PC-9 (cell line): ENCODE results near the gene TNF. TPM values are rescaled to one million over a fixed set of nuclear protein-coding genes. Genes with fewer than 3 reads are reported as not detected.
A peak's percentile ranks its signal among the peaks of the same experiment; 100 is the strongest.

Experiments used
- BruUV-seq: library from RNA; stranded (reverse); fragments of 400-500 nt; replicated peaks from 2 replicates; lab custom pipeline; 2021; lab: Mats Ljungman, UMichigan
- CTCF ChIA-PET: fragments of 300-600 bp; sonication (Branson Sonifier 250); formaldehyde crosslinking; loops from one replicate; lab custom pipeline; 2022; ENCODE audit warnings: antibody characterized with exemption; lab: Charles Lee
- POLR2A ChIA-PET: fragments of 300-600 bp; sonication (Branson Sonifier 250); formaldehyde crosslinking; loops from one replicate; lab custom pipeline; 2022; ENCODE audit warnings: antibody characterized with exemption; ENCODE audit not compliant: unreplicated experiment; lab: Charles Lee
- DNase-seq, 2 experiments: peaks; one replicate each; pipeline versions ENCODE4 v3.0.0 to v3.0.0-alpha.2; 2015 to 2022; ENCODE audit warnings: mixed read lengths in 1 of 2
- H2AFZ ChIP-seq: fragments of 200-600 bp; sonication (generic); 2 replicates; pipeline ENCODE4 v1.8.1; 2017; ENCODE audit warnings: antibody characterized with exemption
- H3F3A ChIP-seq: fragments of 200-600 bp; sonication (generic); 2 replicates; pipeline ENCODE4 v1.8.1; 2017; ENCODE audit warnings: antibody characterized with exemption, mild to moderate bottlenecking, low read depth; ENCODE audit not compliant: insufficient read depth
- H3K27ac ChIP-seq: fragments of 200-600 bp; sonication (generic); 2 replicates; pipeline ENCODE4 v1.6.1; 2016; ENCODE audit warnings: mixed run types
- H3K27me3 ChIP-seq: fragments of 200-600 bp; sonication (generic); 2 replicates; pipeline ENCODE4 v1.6.1; 2016; ENCODE audit warnings: low read depth, mixed run types; ENCODE audit not compliant: insufficient read depth
- H3K36me3 ChIP-seq: fragments of 200-600 bp; sonication (generic); 2 replicates; pipeline ENCODE4 v1.6.1; 2016; ENCODE audit warnings: low read depth, mixed run types
- H3K4me1 ChIP-seq: fragments of 200-600 bp; sonication (generic); replicated peaks from 2 replicates; pipeline ENCODE4 v1.6.1; 2016; ENCODE audit warnings: mixed run types; ENCODE audit not compliant: insufficient read depth
- H3K4me2 ChIP-seq: fragments of 200-600 bp; sonication (generic); 2 replicates; pipeline ENCODE4 v1.6.1; 2017; ENCODE audit warnings: mixed run types
- H3K4me3 ChIP-seq: fragments of 200-600 bp; sonication (generic); 2 replicates; pipeline ENCODE4 v1.6.1; 2016; ENCODE audit warnings: mixed run types
- H3K79me2 ChIP-seq: fragments of 200-600 bp; sonication (generic); 2 replicates; pipeline ENCODE4 v1.6.1; 2017; ENCODE audit warnings: low read depth, mixed run types
- H3K9me2 ChIP-seq: fragments of 200-600 bp; sonication (generic); 2 replicates; pipeline ENCODE4 v1.8.1; 2017; ENCODE audit warnings: mild to moderate bottlenecking; ENCODE audit not compliant: insufficient read depth
- H3K9me3 ChIP-seq: fragments of 200-600 bp; sonication (generic); 2 replicates; pipeline ENCODE4 v1.8.1; 2016; ENCODE audit warnings: low read depth; ENCODE audit not compliant: insufficient read depth
- H4K20me1 ChIP-seq: fragments of 200-600 bp; sonication (generic); 2 replicates; pipeline ENCODE4 v1.8.1; 2017; ENCODE audit not compliant: insufficient read depth
- EZH2 ChIP-seq: fragments of 200-600 bp; sonication (generic); IDR thresholded peaks from 2 replicates; pipeline ENCODE4 v1.8.0; 2017; ENCODE audit warnings: antibody characterized with exemption, low read depth
- intact Hi-C: fragments of 100-400 bp; cut with micrococcal nuclease; formaldehyde crosslinking; loops from one replicate; pipeline ENCODE4 v1.10.0; 2022; ENCODE audit not compliant: unreplicated experiment
- total RNA-seq: library from RNA; stranded (reverse); gene quantifications from 2 replicates; pipeline ENCODE4 v1.2.3, GENCODE V29; 2021
- TF ChIP-seq, protein P1 (sequence below): fragments of 200-600 bp; sonication (generic); conservative IDR thresholded peaks from 2 replicates; pipeline ENCODE4 v1.6.1; 2017; ENCODE audit warnings: mixed run types, antibody characterized with exemption, mild to moderate bottlenecking, moderate library complexity

Gene TNF
- total RNA-seq, 1 experiment from 2014 or later = not detected

DNA sequence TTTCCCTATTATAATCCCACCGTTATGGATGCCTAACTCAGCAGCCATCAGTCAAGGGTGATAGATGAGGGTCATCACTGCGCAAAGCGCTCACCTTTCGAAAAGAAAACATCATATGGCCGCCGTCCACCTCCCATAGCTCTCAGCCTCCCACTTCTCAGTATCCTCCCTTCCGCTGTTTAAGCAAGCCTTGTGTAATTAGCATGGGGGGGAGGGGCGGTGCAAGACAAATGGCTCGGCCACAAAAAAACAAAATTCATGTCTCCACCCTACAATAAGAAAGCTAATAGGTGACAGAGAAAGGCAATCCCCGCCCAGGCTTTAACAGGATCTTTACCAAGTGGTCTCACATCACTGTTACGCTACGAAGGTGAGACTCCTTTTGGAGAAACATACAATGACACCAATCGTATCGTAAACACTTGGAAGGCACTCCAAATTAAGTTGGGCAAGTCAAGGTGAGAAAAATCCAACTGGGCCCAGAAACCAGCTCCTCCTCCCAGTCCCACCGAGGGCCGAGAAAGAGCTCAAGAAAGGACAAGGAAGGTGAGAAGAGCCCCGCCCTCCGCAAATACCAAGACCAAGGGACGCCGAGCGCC lies 34.2 kb upstream of the TNF start:
- Histone ChIP-seq H3K36me3 (peaks cover 35% of the 10 kb centered on the region), H3K4me1 (peaks cover 29% of the 10 kb centered on the region), H3K79me2 (peaks cover 65% of the 10 kb centered on the region), H3F3A (peaks cover 40% of the 10 kb centered on the region; the same call in 1 of the 2 replicates), H3K9me3 (no peaks in the 10 kb centered on the region), H3K4me2 (peak overlapping the region; percentile 76), H3K9me2 (no peaks in the 10 kb centered on the region), H3K27ac (peak overlapping the region; percentile 95), H4K20me1 (peaks cover 51% of the 10 kb centered on the region), H2AFZ (0 out of 2 replicates have a peak overlapping the region, but pooled peaks have one; percentile 82), H3K4me3 (peak overlapping the region; percentile 75), H3K27me3 (no peaks in the 10 kb centered on the region)
- no peak for TF ChIP-seq EZH2
- TF ChIP-seq, protein P1, sequence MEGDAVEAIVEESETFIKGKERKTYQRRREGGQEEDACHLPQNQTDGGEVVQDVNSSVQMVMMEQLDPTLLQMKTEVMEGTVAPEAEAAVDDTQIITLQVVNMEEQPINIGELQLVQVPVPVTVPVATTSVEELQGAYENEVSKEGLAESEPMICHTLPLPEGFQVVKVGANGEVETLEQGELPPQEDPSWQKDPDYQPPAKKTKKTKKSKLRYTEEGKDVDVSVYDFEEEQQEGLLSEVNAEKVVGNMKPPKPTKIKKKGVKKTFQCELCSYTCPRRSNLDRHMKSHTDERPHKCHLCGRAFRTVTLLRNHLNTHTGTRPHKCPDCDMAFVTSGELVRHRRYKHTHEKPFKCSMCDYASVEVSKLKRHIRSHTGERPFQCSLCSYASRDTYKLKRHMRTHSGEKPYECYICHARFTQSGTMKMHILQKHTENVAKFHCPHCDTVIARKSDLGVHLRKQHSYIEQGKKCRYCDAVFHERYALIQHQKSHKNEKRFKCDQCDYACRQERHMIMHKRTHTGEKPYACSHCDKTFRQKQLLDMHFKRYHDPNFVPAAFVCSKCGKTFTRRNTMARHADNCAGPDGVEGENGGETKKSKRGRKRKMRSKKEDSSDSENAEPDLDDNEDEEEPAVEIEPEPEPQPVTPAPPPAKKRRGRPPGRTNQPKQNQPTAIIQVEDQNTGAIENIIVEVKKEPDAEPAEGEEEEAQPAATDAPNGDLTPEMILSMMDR = no peak
- peak in 1 of 2 experiments; percentile 43 for DNase-seq
- TSS peak; percentile 52 for BruUV-seq
- POLR2A ChIA-PET = interaction anchor here (0.6 to 1.5 kb wide), 13 partner anchors 31 to 1431 kb away, joined by 3 to 12 read pairs (median 4); partner anchors contain the start of genes LSM2 and MICB
- CTCF ChIA-PET = interaction anchor here (0.6 to 0.7 kb wide), 3 partner anchors 46 to 589 kb away, joined by 3 to 4 read pairs (median 3); partner anchors contain the start of gene SKIC2
- intact Hi-C loops = loop anchor here (1.0 to 10.0 kb wide), 4 partner anchors 43 to 654 kb away; partner anchors contain the start of genes CLIC1, GPSM3, HSPA1B and MICB

DNA sequence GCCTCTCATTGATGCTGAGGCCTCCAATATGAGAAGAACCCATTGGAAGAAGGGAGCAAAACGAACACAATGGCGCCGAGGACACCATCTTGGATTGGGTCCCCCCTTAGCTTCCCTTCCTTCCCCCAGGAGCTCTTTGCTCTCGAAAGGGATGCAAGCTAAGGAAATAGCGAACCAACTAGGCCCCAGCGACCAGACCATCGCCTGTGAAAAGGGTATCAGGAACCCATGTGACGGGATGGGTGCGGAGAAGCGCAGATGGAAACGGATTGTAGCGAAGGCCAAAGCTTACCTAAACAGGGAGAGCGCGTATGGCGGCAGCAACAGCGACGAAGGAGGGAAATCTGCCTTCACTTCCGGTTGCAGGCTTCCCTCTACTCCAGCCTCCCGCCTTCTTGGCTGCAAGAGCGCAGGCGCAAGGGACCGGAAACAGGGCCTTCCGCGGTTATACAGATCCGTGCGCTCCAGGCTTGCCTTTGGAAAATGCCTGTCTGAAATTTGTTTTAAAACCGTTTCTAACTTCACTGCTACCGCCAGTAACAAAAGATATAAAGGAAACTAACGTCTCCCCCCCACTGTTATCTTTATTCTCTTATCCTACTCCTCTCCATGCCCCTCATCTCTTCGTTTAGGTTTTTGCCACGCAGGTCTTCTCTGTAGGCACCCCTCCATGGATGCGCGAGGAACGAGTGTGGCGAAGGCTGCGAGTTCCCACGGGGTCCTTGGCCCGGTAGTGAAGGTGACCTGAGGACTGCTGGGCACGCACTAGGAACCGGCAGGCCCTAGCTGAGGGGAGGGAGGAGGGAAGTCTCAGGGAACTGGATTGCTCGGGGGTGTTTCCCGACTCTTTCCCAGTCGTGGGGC lies 33.5 kb upstream of the TNF start, which contains the start of gene DDX39B:
TSS of gene DDX39B (minus strand) at position 346 of the 864 bp plus-strand sequence. CDS start 1,471 bp downstream, outside the sequence.
- BruUV-seq = no TSS peak
- Histone ChIP-seq H3K27ac (peak within 1 kb of the TSS; percentile 95), H2AFZ (peak within 1 kb of the TSS; percentile 82), H3K4me1 (peaks cover 29% of the 10 kb centered on the region), H3K27me3 (no peaks in the 10 kb centered on the region), H3F3A (peaks cover 35% of the 10 kb centered on the region; the same call in 1 of the 2 replicates), H3K36me3 (peaks cover 29% of the 10 kb centered on the region), H3K9me2 (no peaks in the 10 kb centered on the region), H3K9me3 (no peaks in the 10 kb centered on the region), H3K4me3 (peak within 1 kb of the TSS; percentile 75), H3K4me2 (peak within 1 kb of the TSS; percentile 76), H3K79me2 (peaks cover 57% of the 10 kb centered on the region), H4K20me1 (peaks cover 43% of the 10 kb centered on the region)
- intact Hi-C loops = loop anchor here (1.0 to 10.0 kb wide), 5 partner anchors 44 to 653 kb away; partner anchors contain the start of genes CLIC1, GPSM3, HSPA1B and MICB
- DNase-seq = peak; percentile 89 to 90
- ChIA-PET CTCF (interaction anchor here (0.6 to 1.2 kb wide), 5 partner anchors 46 to 588 kb away, joined by 3 to 4 read pairs (median 3); partner anchors contain the start of gene SKIC2), POLR2A (interaction anchor here (0.6 to 1.5 kb wide), 11 partner anchors 29 to 1430 kb away, joined by 3 to 12 read pairs (median 5); partner anchors contain the start of genes LSM2 and MICB)
- TF ChIP-seq, protein P1 = no peak
- no peak for TF ChIP-seq EZH2

DNA sequence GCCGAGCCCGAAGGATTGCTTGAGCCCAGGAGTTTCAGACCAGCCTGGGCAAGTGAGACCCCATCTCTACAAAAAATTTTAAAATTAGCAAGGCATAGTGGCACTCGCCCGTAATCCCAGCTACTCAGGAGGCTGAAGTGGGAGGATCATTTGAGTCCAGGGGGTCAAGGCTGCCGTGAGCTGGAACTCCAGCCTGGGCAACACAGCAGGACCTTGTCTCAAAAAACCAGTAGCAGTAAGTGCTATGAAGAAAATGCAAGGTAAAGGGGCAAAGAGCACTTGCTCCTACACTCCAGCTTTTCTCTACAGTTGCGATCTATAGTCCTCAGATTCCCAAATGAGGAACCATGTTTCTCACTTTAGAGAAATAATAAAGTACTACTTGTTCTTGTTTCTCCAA lies 31.7 kb upstream of the TNF start:
- Histone ChIP-seq H3F3A (peaks cover 38% of the 10 kb centered on the region; the same call in 1 of the 2 replicates), H3K36me3 (peaks cover 25% of the 10 kb centered on the region), H3K9me3 (no peaks in the 10 kb centered on the region), H3K79me2 (peaks cover 56% of the 10 kb centered on the region), H2AFZ (no peak overlapping the region), H3K4me1 (peaks cover 38% of the 10 kb centered on the region), H3K9me2 (no peaks in the 10 kb centered on the region), H4K20me1 (peaks cover 26% of the 10 kb centered on the region), H3K4me3 (peak overlapping the region; percentile 75; the same call in 1 of the 2 replicates), H3K4me2 (no peak overlapping the region), H3K27ac (no peak overlapping the region), H3K27me3 (no peaks in the 10 kb centered on the region)
- no TSS peak for BruUV-seq
- intact Hi-C loops = loop anchor here (2.0 to 10.0 kb wide), 4 partner anchors 143 to 651 kb away; partner anchors contain the start of genes CLIC1, GPSM3, HSPA1B and PBX2
- TF ChIP-seq, protein P1 = no peak
- TF ChIP-seq EZH2 = no peak
- POLR2A ChIA-PET = interaction anchor here (0.6 kb wide), 1 partner anchor 95 kb away, joined by 3 read pairs; no protein-coding TSS in a partner anchor
- CTCF ChIA-PET = no interaction called here
- DNase-seq = no peak
